ENCODE results near the gene AWAT2.

Gene AWAT2

DNA sequence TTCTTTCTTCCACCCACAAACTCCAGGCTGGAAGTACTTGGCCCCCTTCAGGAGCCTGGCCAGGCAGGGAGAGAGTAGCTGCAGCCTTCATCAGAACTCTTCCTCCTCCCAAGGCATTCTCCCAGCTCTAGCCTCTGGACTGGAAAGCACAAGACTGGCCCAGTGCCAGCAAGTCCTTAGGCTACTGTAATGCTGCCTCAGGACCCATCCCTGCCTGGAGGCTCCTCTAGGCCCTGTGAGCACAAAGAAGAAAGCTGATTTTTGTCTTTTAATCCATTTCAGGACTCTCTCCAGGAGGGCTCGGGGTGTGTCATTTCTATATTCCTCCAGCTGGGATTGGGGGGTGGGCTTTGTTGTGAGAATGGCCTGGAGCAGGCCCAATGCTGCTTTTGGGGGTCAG is 10.8 kb downstream of the AWAT2 start:
- no peak overlapping the region for H3K4me2 ChIP-seq (ENCODE audit: low read length)
- no peak overlapping the region for H3K4me3 ChIP-seq (ENCODE audit: low read length)
- no peak overlapping the region for H3K9ac ChIP-seq (ENCODE audit: low read depth, low read length)
- H3K27me3 ChIP-seq (ENCODE audit: control insufficient read depth, insufficient read depth, low read length) = no peaks in the 10 kb centered on the region
- H3K36me3 ChIP-seq (ENCODE audit: insufficient read depth, low read length) = no peaks in the 10 kb centered on the region
- no peaks in the 10 kb centered on the region for H3K4me1 ChIP-seq (ENCODE audit: control insufficient read depth, insufficient read depth, low read length)
- H3K9me3 ChIP-seq (replicated peaks; ENCODE audit: low read length) = no peaks in the 10 kb centered on the region

DNA sequence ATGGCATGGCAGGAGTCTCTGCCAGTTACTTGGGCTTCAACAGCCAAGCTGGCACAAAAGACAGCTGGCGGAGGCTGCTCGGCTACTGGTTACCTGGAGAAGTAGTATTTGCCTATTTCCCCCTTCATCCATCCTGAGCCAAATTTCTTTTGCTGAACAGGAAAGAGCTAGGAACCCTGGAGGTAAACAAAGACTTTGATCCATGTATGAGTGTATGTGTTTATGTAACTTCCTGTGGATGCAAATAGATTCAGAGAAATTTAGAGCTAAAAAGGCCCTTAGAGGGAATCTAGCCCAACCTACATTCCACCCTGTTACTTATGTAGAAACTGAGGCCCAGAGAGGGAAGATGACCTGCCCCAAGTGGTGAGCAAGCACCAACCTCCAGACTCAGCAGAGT is 11.2 kb downstream of the AWAT2 start:
- Histone ChIP-seq H3K4me2 (ENCODE audit: low read length) (no peak overlapping the region), H3K9me3 (replicated peaks; ENCODE audit: low read length) (no peaks in the 10 kb centered on the region), H3K4me1 (ENCODE audit: control insufficient read depth, insufficient read depth, low read length) (no peaks in the 10 kb centered on the region), H3K4me3 (ENCODE audit: low read length) (no peak overlapping the region), H3K9ac (ENCODE audit: low read depth, low read length) (no peak overlapping the region), H3K27me3 (ENCODE audit: control insufficient read depth, insufficient read depth, low read length) (no peaks in the 10 kb centered on the region), H3K36me3 (ENCODE audit: insufficient read depth, low read length) (no peaks in the 10 kb centered on the region)

DNA sequence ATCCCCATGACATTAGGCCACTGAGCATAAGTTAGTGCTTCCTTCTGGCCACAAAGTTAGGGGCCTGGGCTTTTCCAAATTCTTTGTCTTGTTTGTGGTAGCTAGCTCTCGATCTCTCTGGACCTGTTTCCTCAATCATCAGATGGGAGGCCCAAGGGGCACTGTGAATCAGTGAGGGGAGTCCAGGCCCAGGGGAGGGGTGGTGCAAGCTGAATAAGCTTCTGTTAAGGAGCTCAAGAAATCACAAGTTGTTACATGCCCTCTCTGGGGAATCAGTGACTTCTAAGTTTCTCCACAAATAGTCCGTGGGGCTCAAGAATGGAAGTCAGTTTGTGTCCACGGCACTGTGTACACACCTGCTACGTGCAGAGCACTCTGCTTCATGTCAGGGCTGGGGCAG is 15.1 kb downstream of the AWAT2 start:
- Histone ChIP-seq H3K4me1 (ENCODE audit: control insufficient read depth, insufficient read depth, low read length) (no peaks in the 10 kb centered on the region), H3K9ac (ENCODE audit: low read depth, low read length) (no peak overlapping the region), H3K36me3 (ENCODE audit: insufficient read depth, low read length) (no peaks in the 10 kb centered on the region), H3K4me3 (ENCODE audit: low read length) (no peak overlapping the region), H3K9me3 (replicated peaks; ENCODE audit: low read length) (no peaks in the 10 kb centered on the region), H3K4me2 (ENCODE audit: low read length) (no peak overlapping the region), H3K27me3 (ENCODE audit: control insufficient read depth, insufficient read depth, low read length) (peaks cover 4% of the 10 kb centered on the region)

DNA sequence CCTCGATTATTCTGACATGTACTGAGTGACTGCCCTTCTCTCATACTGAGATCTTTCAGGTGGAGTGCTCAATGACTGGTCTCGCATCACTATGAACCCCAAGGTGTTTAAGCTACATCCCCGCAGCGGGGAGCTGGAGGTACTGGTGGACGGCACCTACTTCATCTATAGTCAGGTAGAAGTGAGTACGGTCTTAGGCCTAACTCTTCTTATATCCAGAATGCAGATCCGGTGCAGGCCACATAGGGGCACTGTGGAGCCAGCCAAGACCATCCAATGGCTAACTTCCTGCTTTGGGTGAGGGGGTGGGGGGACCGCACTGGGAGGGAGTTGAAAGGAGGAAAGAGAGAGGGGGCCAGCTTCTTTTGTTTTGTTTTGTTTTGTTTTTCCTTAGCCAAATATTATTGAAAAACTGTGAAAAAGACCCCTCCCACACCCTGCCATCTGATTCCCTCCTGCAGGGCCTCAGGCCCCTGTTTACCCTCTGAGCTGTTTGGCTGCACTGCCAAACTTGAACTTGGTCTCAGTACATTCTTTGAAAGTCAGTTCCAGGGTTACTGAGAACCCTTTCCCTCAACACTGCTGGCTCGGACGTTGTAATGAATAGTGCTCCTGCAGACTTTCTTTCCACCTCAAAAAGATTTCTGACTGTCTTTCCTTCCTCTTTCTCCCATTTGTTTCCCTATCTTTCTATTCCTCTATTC is 16.2 kb downstream of the AWAT2 start:
- H3K4me3 ChIP-seq (ENCODE audit: low read length) = no peak overlapping the region
- no peaks in the 10 kb centered on the region for H3K4me1 ChIP-seq (ENCODE audit: control insufficient read depth, insufficient read depth, low read length)
- no peaks in the 10 kb centered on the region for H3K36me3 ChIP-seq (ENCODE audit: insufficient read depth, low read length)
- no peak overlapping the region for H3K4me2 ChIP-seq (ENCODE audit: low read length)
- no peak overlapping the region for H3K9ac ChIP-seq (ENCODE audit: low read depth, low read length)
- H3K27me3 ChIP-seq (ENCODE audit: control insufficient read depth, insufficient read depth, low read length) = peaks cover 7% of the 10 kb centered on the region
- H3K9me3 ChIP-seq (replicated peaks; ENCODE audit: low read length) = no peaks in the 10 kb centered on the region

DNA sequence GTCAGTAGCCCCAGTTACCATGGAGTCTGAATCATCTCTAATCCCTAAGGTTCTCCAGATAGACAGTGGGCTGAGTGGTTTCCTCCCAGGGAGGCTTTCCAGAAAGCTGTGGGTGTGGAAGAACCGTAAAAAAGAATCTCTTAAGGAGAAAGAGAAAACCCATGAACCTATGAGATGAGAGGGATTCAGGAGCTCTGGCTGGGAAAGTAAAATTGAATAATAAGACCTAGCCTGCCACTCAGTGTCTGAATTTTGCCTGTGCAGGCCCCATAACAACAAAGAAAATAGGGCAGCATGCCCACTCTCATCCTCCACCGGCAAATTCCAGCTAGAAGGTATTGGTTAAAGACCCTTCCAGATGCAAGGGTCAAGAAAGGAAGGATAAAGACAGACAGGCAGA is 16.9 kb downstream of the AWAT2 start:
- Histone ChIP-seq H3K36me3 (ENCODE audit: insufficient read depth, low read length) (no peaks in the 10 kb centered on the region), H3K27me3 (ENCODE audit: control insufficient read depth, insufficient read depth, low read length) (peaks cover 7% of the 10 kb centered on the region), H3K4me2 (ENCODE audit: low read length) (no peak overlapping the region), H3K9me3 (replicated peaks; ENCODE audit: low read length) (no peaks in the 10 kb centered on the region), H3K4me3 (ENCODE audit: low read length) (no peak overlapping the region), H3K9ac (ENCODE audit: low read depth, low read length) (no peak overlapping the region), H3K4me1 (ENCODE audit: control insufficient read depth, insufficient read depth, low read length) (no peaks in the 10 kb centered on the region)

DNA sequence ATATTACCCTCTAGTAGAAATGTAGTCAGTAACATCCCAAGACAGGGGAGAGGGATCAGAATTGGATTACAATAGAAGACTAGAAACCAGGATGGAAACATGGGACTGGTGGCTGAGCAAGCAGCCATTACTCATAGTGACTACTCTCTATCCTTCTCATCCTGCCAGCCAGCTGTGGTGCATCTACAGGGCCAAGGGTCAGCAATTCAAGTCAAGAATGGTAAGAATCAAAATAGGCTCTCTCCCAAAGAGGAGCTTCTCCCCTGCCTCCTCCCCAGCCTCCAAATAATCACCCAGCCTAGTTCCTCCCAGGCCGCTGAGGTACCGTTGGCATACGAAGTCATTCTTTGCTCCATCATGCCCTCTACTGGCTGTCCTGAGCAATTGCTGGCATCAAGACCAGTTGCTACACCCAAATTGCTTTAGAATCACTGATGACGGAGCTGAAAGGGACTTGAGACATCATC is 19.4 kb downstream of the AWAT2 start:
- H3K4me1 ChIP-seq (ENCODE audit: control insufficient read depth, insufficient read depth, low read length) = peaks cover 3% of the 10 kb centered on the region
- no peaks in the 10 kb centered on the region for H3K9me3 ChIP-seq (replicated peaks; ENCODE audit: low read length)
- H3K27me3 ChIP-seq (ENCODE audit: control insufficient read depth, insufficient read depth, low read length) = peaks cover 7% of the 10 kb centered on the region
- no peaks in the 10 kb centered on the region for H3K36me3 ChIP-seq (ENCODE audit: insufficient read depth, low read length)
- no peak overlapping the region for H3K4me3 ChIP-seq (ENCODE audit: low read length)
- no peak overlapping the region for H3K9ac ChIP-seq (ENCODE audit: low read depth, low read length)
- H3K4me2 ChIP-seq (ENCODE audit: low read length) = no peak overlapping the region

DNA sequence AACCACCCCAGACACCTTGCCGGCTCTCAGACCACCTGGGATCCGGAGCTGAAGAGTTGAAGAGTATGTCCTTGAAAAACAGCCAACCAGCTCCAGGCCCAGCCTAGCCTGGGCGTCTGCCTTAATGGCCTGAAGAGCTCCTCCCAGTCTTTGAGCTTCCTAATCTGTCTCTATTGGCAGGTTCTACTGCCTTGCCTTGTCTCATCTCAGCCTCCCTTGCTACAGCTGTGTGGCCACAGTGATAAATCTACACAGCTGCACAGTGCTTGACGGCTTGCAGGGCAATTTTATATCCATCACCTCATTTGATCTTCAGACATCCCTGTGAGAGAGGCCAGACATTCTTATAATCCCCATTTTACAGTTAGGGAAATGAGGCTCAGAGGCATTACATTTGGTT is 19.9 kb downstream of the AWAT2 start:
- Histone ChIP-seq H3K4me3 (ENCODE audit: low read length) (no peak overlapping the region), H3K4me1 (ENCODE audit: control insufficient read depth, insufficient read depth, low read length) (peaks cover 3% of the 10 kb centered on the region), H3K4me2 (ENCODE audit: low read length) (no peak overlapping the region), H3K36me3 (ENCODE audit: insufficient read depth, low read length) (no peaks in the 10 kb centered on the region), H3K9ac (ENCODE audit: low read depth, low read length) (no peak overlapping the region), H3K9me3 (replicated peaks; ENCODE audit: low read length) (no peaks in the 10 kb centered on the region), H3K27me3 (ENCODE audit: control insufficient read depth, insufficient read depth, low read length) (peaks cover 7% of the 10 kb centered on the region)

DNA sequence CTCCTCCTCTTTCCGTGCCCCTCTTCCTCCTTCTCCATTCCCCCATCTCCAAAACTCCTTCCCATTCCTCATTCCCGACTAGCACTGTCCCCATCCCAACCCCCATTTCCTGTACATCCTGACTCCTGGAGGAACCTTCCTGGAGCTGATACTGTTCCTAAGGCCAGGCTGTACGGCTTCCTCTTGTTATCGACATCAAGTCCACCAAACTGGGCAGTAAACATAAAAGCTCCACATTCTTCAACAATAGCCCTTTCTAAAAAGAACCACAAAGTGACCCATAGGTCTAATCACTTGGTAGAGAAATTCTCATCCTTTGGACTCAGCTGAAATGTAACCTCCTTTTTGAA is 22.9 kb downstream of the AWAT2 start:
- peaks cover 7% of the 10 kb centered on the region for H3K27me3 ChIP-seq (ENCODE audit: control insufficient read depth, insufficient read depth, low read length)
- no peaks in the 10 kb centered on the region for H3K9me3 ChIP-seq (replicated peaks; ENCODE audit: low read length)
- no peak overlapping the region for H3K4me3 ChIP-seq (ENCODE audit: low read length)
- H3K4me1 ChIP-seq (ENCODE audit: control insufficient read depth, insufficient read depth, low read length) = peaks cover 3% of the 10 kb centered on the region
- no peaks in the 10 kb centered on the region for H3K36me3 ChIP-seq (ENCODE audit: insufficient read depth, low read length)
- H3K9ac ChIP-seq (ENCODE audit: low read depth, low read length) = no peak overlapping the region
- no peak overlapping the region for H3K4me2 ChIP-seq (ENCODE audit: low read length)

DNA sequence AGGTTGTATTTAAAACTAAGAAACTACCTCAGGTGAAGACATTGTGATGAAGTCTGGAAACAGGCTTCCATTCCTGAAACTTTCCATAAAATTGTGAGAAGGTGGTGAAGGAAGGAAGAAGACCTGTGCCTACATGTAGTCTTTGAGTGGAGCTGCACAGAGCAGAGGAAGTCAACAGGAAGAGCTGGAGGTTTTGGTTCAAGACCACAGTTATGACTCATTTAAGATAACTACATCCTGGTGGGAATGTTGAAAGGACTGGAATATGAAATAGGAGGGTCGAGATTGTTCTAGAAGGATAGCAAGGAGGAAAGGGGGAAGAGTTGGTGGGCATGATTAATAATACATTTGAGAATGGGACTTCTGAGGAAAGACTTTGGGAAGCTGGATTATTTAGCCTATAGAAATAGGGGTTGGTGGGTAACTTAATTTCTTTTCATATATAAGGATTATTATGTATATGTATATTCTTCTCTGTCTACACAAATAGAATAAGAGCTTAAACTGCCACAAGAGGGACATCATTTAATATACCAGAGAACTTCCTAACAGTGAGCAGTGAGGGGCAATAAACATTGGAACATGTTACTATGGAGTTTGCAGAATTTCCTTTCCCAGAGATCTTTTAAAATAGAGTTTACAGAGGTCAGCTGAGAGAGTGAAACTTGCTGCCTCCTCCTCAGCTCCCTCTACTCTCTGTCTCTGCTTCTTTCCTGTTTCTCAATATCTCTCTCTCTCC is 23.5 kb downstream of the AWAT2 start:
- no peaks in the 10 kb centered on the region for H3K36me3 ChIP-seq (ENCODE audit: insufficient read depth, low read length)
- H3K9me3 ChIP-seq (replicated peaks; ENCODE audit: low read length) = no peaks in the 10 kb centered on the region
- H3K27me3 ChIP-seq (ENCODE audit: control insufficient read depth, insufficient read depth, low read length) = peaks cover 5% of the 10 kb centered on the region
- H3K4me3 ChIP-seq (ENCODE audit: low read length) = no peak overlapping the region
- H3K4me2 ChIP-seq (ENCODE audit: low read length) = no peak overlapping the region
- no peak overlapping the region for H3K9ac ChIP-seq (ENCODE audit: low read depth, low read length)
- peaks cover 3% of the 10 kb centered on the region for H3K4me1 ChIP-seq (ENCODE audit: control insufficient read depth, insufficient read depth, low read length)

DNA sequence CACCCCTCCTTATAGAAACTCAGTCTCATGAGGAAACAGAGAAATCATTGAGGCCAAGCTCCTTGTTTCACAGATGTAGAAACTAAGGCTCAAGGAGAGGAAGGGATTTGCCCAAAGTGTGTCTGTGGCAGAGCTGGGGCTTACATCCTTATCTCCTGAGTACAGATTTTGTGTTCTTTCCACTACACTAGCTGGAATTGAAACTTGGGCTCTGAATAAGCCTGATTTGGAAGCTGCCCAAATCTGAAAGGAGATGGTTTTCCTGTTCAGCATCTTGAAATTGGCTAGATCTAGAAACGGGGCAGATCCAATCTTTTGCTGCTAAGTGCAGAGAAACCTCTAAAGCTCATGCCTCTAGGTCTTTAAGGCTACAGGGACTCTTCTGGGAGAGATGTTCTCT is 24.3 kb downstream of the AWAT2 start:
- Histone ChIP-seq H3K9ac (ENCODE audit: low read depth, low read length) (no peak overlapping the region), H3K9me3 (replicated peaks; ENCODE audit: low read length) (no peaks in the 10 kb centered on the region), H3K27me3 (ENCODE audit: control insufficient read depth, insufficient read depth, low read length) (peaks cover 3% of the 10 kb centered on the region), H3K4me1 (ENCODE audit: control insufficient read depth, insufficient read depth, low read length) (peaks cover 3% of the 10 kb centered on the region), H3K4me3 (ENCODE audit: low read length) (no peak overlapping the region), H3K36me3 (ENCODE audit: insufficient read depth, low read length) (no peaks in the 10 kb centered on the region), H3K4me2 (ENCODE audit: low read length) (no peak overlapping the region)

DNA sequence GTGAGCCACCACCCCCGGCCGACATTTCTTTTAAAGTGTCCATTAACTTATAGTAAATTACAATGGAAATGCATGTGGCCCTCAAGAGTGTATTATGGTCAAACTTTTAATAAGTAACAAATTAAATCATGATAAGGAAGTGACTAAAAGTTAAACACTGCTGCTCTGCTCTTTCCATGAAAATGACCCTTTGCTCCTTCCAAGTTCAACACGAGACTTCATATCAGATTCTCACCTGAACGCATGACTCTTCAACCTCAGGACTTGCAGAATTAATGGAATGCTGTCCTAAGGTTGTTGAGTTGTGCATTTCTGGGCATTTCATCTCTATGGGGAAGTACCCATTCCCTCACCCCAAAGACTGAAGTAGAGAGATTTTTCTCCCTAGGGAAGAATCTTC is 27.1 kb downstream of the AWAT2 start:
- Histone ChIP-seq H3K4me2 (ENCODE audit: low read length) (no peak overlapping the region), H3K36me3 (ENCODE audit: insufficient read depth, low read length) (no peaks in the 10 kb centered on the region), H3K9me3 (replicated peaks; ENCODE audit: low read length) (no peaks in the 10 kb centered on the region), H3K9ac (ENCODE audit: low read depth, low read length) (no peak overlapping the region), H3K4me1 (ENCODE audit: control insufficient read depth, insufficient read depth, low read length) (peaks cover 3% of the 10 kb centered on the region), H3K4me3 (ENCODE audit: low read length) (no peak overlapping the region), H3K27me3 (ENCODE audit: control insufficient read depth, insufficient read depth, low read length) (no peaks in the 10 kb centered on the region)

DNA sequence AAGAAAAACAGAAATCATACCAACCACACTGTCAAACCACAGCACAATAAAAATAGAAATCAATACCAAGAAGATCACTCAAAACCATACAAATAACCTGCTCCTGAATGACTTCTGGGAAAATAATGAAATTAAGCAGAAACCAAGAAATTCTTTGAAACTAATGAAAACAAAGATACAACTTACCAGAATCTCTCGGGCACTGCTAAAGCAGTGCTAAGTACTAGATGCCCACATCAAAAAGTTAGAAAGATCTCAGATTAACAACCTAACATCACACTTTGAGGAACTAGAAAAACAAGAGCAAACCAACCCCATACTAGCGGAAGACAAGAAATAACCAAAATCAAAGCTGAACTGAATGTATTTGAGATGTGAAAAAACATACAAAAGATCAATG is 33.2 kb downstream of the AWAT2 start:
- H3K36me3 ChIP-seq (ENCODE audit: insufficient read depth, low read length) = no peaks in the 10 kb centered on the region
- peaks cover 21% of the 10 kb centered on the region for H3K27me3 ChIP-seq (ENCODE audit: control insufficient read depth, insufficient read depth, low read length)
- H3K4me2 ChIP-seq (ENCODE audit: low read length) = no peak overlapping the region
- H3K4me3 ChIP-seq (ENCODE audit: low read length) = no peak overlapping the region
- no peaks in the 10 kb centered on the region for H3K4me1 ChIP-seq (ENCODE audit: control insufficient read depth, insufficient read depth, low read length)
- H3K9ac ChIP-seq (ENCODE audit: low read depth, low read length) = no peak overlapping the region
- H3K9me3 ChIP-seq (replicated peaks; ENCODE audit: low read length) = no peaks in the 10 kb centered on the region
